Stomach (tissue), 9 donors: ENCODE results near the gene VMO1. TPM values are rescaled to one million over a fixed set of nuclear protein-coding genes. Genes with fewer than 3 reads are reported as not detected.

Source experiments
- DNase-seq, 2 donors: peaks; one replicate each; pipeline versions ENCODE4 v3.0.0 to v3.0.0-alpha.2; 2013 to 2019
- H3K27ac ChIP-seq, 5 donors: fragments of 200-600 bp in 4 of 5; sonication (generic) in 4 of 5; one replicate each; pipeline ENCODE4 v1.5.1; 2013 to 2019; ENCODE audit warnings: mild to moderate bottlenecking in 1 of 5, moderate library complexity in 1 of 5
- H3K27me3 ChIP-seq, 3 donors: fragments of 200-600 bp; sonication (generic); one replicate each; pipeline ENCODE4 v1.5.1; 2017 to 2019; ENCODE audit warnings: mixed run types in 1 of 3
- H3K36me3 ChIP-seq, 4 donors: fragments of 200-600 bp; sonication (generic); 1 replicate in 3 of 4; 2 replicates in 1 of 4; pipeline ENCODE4 v1.5.1; 2016 to 2019
- H3K4me1 ChIP-seq, 4 donors: fragments of 200-600 bp; sonication (generic); one replicate each; pipeline ENCODE4 v1.5.1; 2016 to 2019
- H3K4me3 ChIP-seq, 4 donors: fragments of 200-600 bp; sonication (generic) in 3 of 4; one replicate each; pipeline ENCODE4 v1.5.1; 2016 to 2019; ENCODE audit warnings: mild to moderate bottlenecking in 1 of 4
- H3K9me3 ChIP-seq, 4 donors: fragments of 200-600 bp; sonication (generic); one replicate each; pipeline ENCODE4 v1.5.1; 2016 to 2019
- CTCF ChIP-seq, 7 experiments: fragments of 450-650 bp in 4 of 7; fragments of 200-600 bp in 3 of 7; sonication (generic) in 3 of 7; IDR thresholded peaks; one replicate each; pipeline ENCODE4 v1.5.1; 2016 to 2019; ENCODE audit warnings: antibody characterized with exemption in 7 of 7, control low read depth in 2 of 7, mild to moderate bottlenecking in 1 of 7
- POLR2A ChIP-seq, 4 donors: fragments of 450-650 bp; IDR thresholded peaks; one replicate each; pipeline ENCODE4 v1.6.1; 2016; ENCODE audit warnings: antibody characterized with exemption in 4 of 4, control low read depth in 2 of 4, mild to moderate bottlenecking in 1 of 4, moderate library complexity in 1 of 4
- POLR2AphosphoS5 ChIP-seq, 3 donors: sonication (generic); formaldehyde crosslinking; IDR thresholded peaks; one replicate each; pipeline ENCODE4 v1.6.1; 2016; ENCODE audit warnings: antibody characterized with exemption in 3 of 3
- WGBS, 5 donors: extraction: QIAGEN DNeasy Blood & Tissue Kit in 3 of 5; methylation state at CpG; one replicate each; pipeline versions ENCODE4 v1.1.5 to v1.1.7; 2013 to 2018; 5-methylcytosine and 5-hydroxymethylcytosine counted together
- intact Hi-C: fragments of 100-400 bp; cut with DNase I; formaldehyde crosslinking; loops from one replicate; pipeline ENCODE4 v1.15.1; 2023; ENCODE audit warnings: low total_unique reads
- polyA plus RNA-seq, 3 donors: library from polyadenylated mRNA; stranded (reverse); fragments of 200-250 nt; gene quantifications; one replicate each; pipeline ENCODE4 v1.2.3, GENCODE V29; 2013
- total RNA-seq, 5 donors: library from RNA; depleted of rRNA; stranded (reverse); fragments of >200 nt; gene quantifications; one replicate each; pipeline versions ENCODE4 v1.1.0 to v1.2.3, GENCODE V29; 2014 to 2016
- donor health status: healthy with polysubstance abuse.
- donor health status: Bipolar disorder and iron deficiency.
- donor health status: healthy.

VMO1 gene
- total and polyA plus RNA-seq, 8 donors = 1.4 to 3.0 (median 2.3) TPM; not detected in 3

GRCh38 chr17:4735876-4736651 is 50.1 kb downstream of the VMO1 start:
- peaks cover 0 to 6% (median 0%) of the 10 kb centered on the region in 3 donors for H3K27me3 ChIP-seq
- peaks cover 9 to 28% (median 22%) of the 10 kb centered on the region in 4 donors for H3K36me3 ChIP-seq
- peak in 1 of 3 donors; percentile 38 for TF ChIP-seq POLR2AphosphoS5 (IDR thresholded peaks at IDR 0.05)
- TF ChIP-seq POLR2A (IDR thresholded peaks at IDR 0.05) = no peak
- TF ChIP-seq CTCF (IDR thresholded peaks at IDR 0.05) = no peak
- H3K4me3 ChIP-seq = no peak overlapping the region
- 71 to 78% (median 75%) methylated on average over 9 of the region's 9 CpGs for WGBS, 5 donors
- no peak for DNase-seq
- H3K27ac ChIP-seq = peak overlapping the region in 3 of 5 donors; percentile 13 to 59 (median 58)
- H3K9me3 ChIP-seq = no peaks in the 10 kb centered on the region
- intact Hi-C loops = loop anchor here (10.0 kb wide), 2 partner anchors 49 to 159 kb away; partner anchors contain the start of genes C17orf107, GLTPD2 and VMO1
- peaks cover 16 to 70% (median 27%) of the 10 kb centered on the region in 4 donors for H3K4me1 ChIP-seq

Other genes with a start within 250 kb of the VMO1 start
- gene MYBBP1A, start 231.0 kb downstream of the VMO1 start, total RNA-seq = 100 to 1,000 TPM in 2 of 5 donors, 10 to 100 TPM in 3; 38.6 to 237 (median 73.2) TPM
- gene MYBBP1A, start 231.0 kb downstream of the VMO1 start, polyA plus RNA-seq = 10 to 100 TPM; 14.1 to 32.2 (median 21.5) TPM
- 100 to 1,000 TPM in 1 of 5 donors, 10 to 100 TPM in 3, 1 to 10 TPM in 1; 5.8 to 147 (median 11.6) TPM for gene GGT6, start 225.8 kb downstream of the VMO1 start, total RNA-seq
- gene GGT6, start 225.8 kb downstream of the VMO1 start, polyA plus RNA-seq = 10 to 100 TPM in 2 of 3 donors, 1 to 10 TPM in 1; 4.4 to 22.2 (median 18.8) TPM
- gene SMTNL2, start 201.8 kb downstream of the VMO1 start, total RNA-seq = 1 to 10 TPM in 2 of 5 donors, not detected in 3; 1.1 to 1.9 TPM
- gene SMTNL2, start 201.8 kb downstream of the VMO1 start, polyA plus RNA-seq = 1 to 10 TPM in 1 of 3 donors, under 1 TPM in 1, not detected in 1; 0.50 to 1.9 TPM
- 1 to 10 TPM in 2 of 5 donors, not detected in 3; 1.2 to 3.1 TPM for gene ALOX15, start 144.7 kb downstream of the VMO1 start, total RNA-seq
- gene ALOX15, start 144.7 kb downstream of the VMO1 start, polyA plus RNA-seq = under 1 TPM in 1 of 3 donors, not detected in 2; 0.03 TPM
- gene PELP1, start 82.2 kb downstream of the VMO1 start, total RNA-seq = 10 to 100 TPM in 4 of 5 donors, 1 to 10 TPM in 1; 8.0 to 75.6 (median 22.4) TPM
- 10 to 100 TPM; 13.1 to 21.7 (median 21.1) TPM for gene PELP1, start 82.2 kb downstream of the VMO1 start, polyA plus RNA-seq
- gene ARRB2, start 75.7 kb downstream of the VMO1 start, total RNA-seq = 100 to 1,000 TPM in 1 of 5 donors, 10 to 100 TPM in 4; 18.7 to 157 (median 36.6) TPM
- gene ARRB2, start 75.7 kb downstream of the VMO1 start, polyA plus RNA-seq = 10 to 100 TPM; 22.2 to 42.6 (median 39.3) TPM
- 10 to 100 TPM in 3 of 5 donors, 1 to 10 TPM in 2; 3.8 to 81.7 (median 22.0) TPM for gene MED11, start 54.9 kb downstream of the VMO1 start, total RNA-seq
- 10 to 100 TPM; 42.2 to 49.9 (median 42.4) TPM for gene MED11, start 54.9 kb downstream of the VMO1 start, polyA plus RNA-seq
- gene ZMYND15, start 46.5 kb downstream of the VMO1 start, total RNA-seq = 1 to 10 TPM in 2 of 5 donors, under 1 TPM in 1, not detected in 2; 0.43 to 3.1 (median 1.5) TPM
- gene ZMYND15, start 46.5 kb downstream of the VMO1 start, polyA plus RNA-seq = 1 to 10 TPM in 2 of 3 donors, not detected in 1; 1.8 to 3.2 TPM
- 10 to 100 TPM; 17.4 to 47.4 (median 30.9) TPM for gene CXCL16, start 46.4 kb downstream of the VMO1 start, total RNA-seq
- 10 to 100 TPM; 13.7 to 37.6 (median 26.6) TPM for gene CXCL16, start 46.4 kb downstream of the VMO1 start, polyA plus RNA-seq
- 100 to 1,000 TPM in 1 of 5 donors, 1 to 10 TPM in 2, not detected in 2; 6.7 to 199 (median 9.5) TPM for gene TM4SF5, start 14.5 kb downstream of the VMO1 start, total RNA-seq
- gene TM4SF5, start 14.5 kb downstream of the VMO1 start, polyA plus RNA-seq = 1 to 10 TPM; 2.3 to 9.1 (median 6.1) TPM
- not detected for gene GLTPD2, start 2.6 kb upstream of the VMO1 start, total RNA-seq
- under 1 TPM in 1 of 3 donors, not detected in 2; 0.15 TPM for gene GLTPD2, start 2.6 kb upstream of the VMO1 start, polyA plus RNA-seq
- gene PSMB6, start 9.8 kb upstream of the VMO1 start, total RNA-seq = 100 to 1,000 TPM in 2 of 5 donors, 10 to 100 TPM in 3; 60.2 to 118 (median 80.5) TPM
- 100 to 1,000 TPM; 187 to 200 (median 187) TPM for gene PSMB6, start 9.8 kb upstream of the VMO1 start, polyA plus RNA-seq
- gene PLD2, start 20.8 kb upstream of the VMO1 start, total RNA-seq = 100 to 1,000 TPM in 2 of 5 donors, 10 to 100 TPM in 3; 14.5 to 123 (median 34.1) TPM
- 10 to 100 TPM; 10.3 to 28.7 (median 10.8) TPM for gene PLD2, start 20.8 kb upstream of the VMO1 start, polyA plus RNA-seq
- gene MINK1, start 47.0 kb upstream of the VMO1 start, total RNA-seq = 100 to 1,000 TPM in 1 of 5 donors, 10 to 100 TPM in 4; 40.9 to 230 (median 49.6) TPM
- 10 to 100 TPM; 24.6 to 57.1 (median 29.8) TPM for gene MINK1, start 47.0 kb upstream of the VMO1 start, polyA plus RNA-seq
- 1 to 10 TPM in 4 of 5 donors, not detected in 1; 1.4 to 6.6 (median 2.9) TPM for gene C17orf107, start 113.2 kb upstream of the VMO1 start, total RNA-seq
- 1 to 10 TPM in 2 of 3 donors, under 1 TPM in 1; 0.75 to 3.2 (median 2.4) TPM for gene C17orf107, start 113.2 kb upstream of the VMO1 start, polyA plus RNA-seq
- 1 to 10 TPM in 1 of 5 donors, under 1 TPM in 1, not detected in 3; 0.45 to 2.0 TPM for gene CHRNE, start 116.7 kb upstream of the VMO1 start, total RNA-seq
- 1 to 10 TPM in 1 of 3 donors, under 1 TPM in 2; 0.43 to 1.2 (median 0.93) TPM for gene CHRNE, start 116.7 kb upstream of the VMO1 start, polyA plus RNA-seq
- gene GP1BA, start 145.9 kb upstream of the VMO1 start, total RNA-seq = not detected
- under 1 TPM in 1 of 3 donors, not detected in 2; 0.05 TPM for gene GP1BA, start 145.9 kb upstream of the VMO1 start, polyA plus RNA-seq
- gene SLC25A11, start 153.7 kb upstream of the VMO1 start, total RNA-seq = 10 to 100 TPM; 25.2 to 73.5 (median 43.2) TPM
- 10 to 100 TPM; 29.1 to 45.6 (median 40.9) TPM for gene SLC25A11, start 153.7 kb upstream of the VMO1 start, polyA plus RNA-seq
- gene RNF167, start 153.9 kb upstream of the VMO1 start, total RNA-seq = 10 to 100 TPM in 4 of 5 donors, 1 to 10 TPM in 1; 8.8 to 57.1 (median 33.9) TPM
- 100 to 1,000 TPM in 2 of 3 donors, 10 to 100 TPM in 1; 73.3 to 134 (median 112) TPM for gene RNF167, start 153.9 kb upstream of the VMO1 start, polyA plus RNA-seq
- gene PFN1, start 162.2 kb upstream of the VMO1 start, total RNA-seq = 100 to 1,000 TPM; 218 to 690 (median 514) TPM
- 100 to 1,000 TPM; 587 to 789 (median 610) TPM for gene PFN1, start 162.2 kb upstream of the VMO1 start, polyA plus RNA-seq
- gene ENO3, start 164.8 kb upstream of the VMO1 start, total RNA-seq = 10 to 100 TPM in 1 of 5 donors, 1 to 10 TPM in 3, not detected in 1; 1.8 to 12.1 (median 5.8) TPM
- gene ENO3, start 164.8 kb upstream of the VMO1 start, polyA plus RNA-seq = 10 to 100 TPM in 1 of 3 donors, 1 to 10 TPM in 2; 6.6 to 11.3 (median 10.0) TPM
- 100 to 1,000 TPM in 1 of 5 donors, 10 to 100 TPM in 4; 17.5 to 133 (median 51.8) TPM for gene SPAG7, start 181.5 kb upstream of the VMO1 start, total RNA-seq
- gene SPAG7, start 181.5 kb upstream of the VMO1 start, polyA plus RNA-seq = 10 to 100 TPM; 76.4 to 85.8 (median 78.5) TPM
- 100 to 1,000 TPM in 2 of 5 donors, 10 to 100 TPM in 2, 1 to 10 TPM in 1; 8.1 to 202 (median 82.1) TPM for gene CAMTA2, start 201.3 kb upstream of the VMO1 start, total RNA-seq
- 10 to 100 TPM; 28.0 to 52.7 (median 41.4) TPM for gene CAMTA2, start 201.3 kb upstream of the VMO1 start, polyA plus RNA-seq
- 1 to 10 TPM in 2 of 5 donors, not detected in 3; 1.3 to 6.1 TPM for gene INCA1, start 211.2 kb upstream of the VMO1 start, total RNA-seq
- gene INCA1, start 211.2 kb upstream of the VMO1 start, polyA plus RNA-seq = 1 to 10 TPM; 1.4 to 2.7 (median 1.6) TPM
- gene KIF1C, start 211.6 kb upstream of the VMO1 start, total RNA-seq = 100 to 1,000 TPM in 2 of 5 donors, 10 to 100 TPM in 3; 47.5 to 334 (median 94.8) TPM
- gene KIF1C, start 211.6 kb upstream of the VMO1 start, polyA plus RNA-seq = 100 to 1,000 TPM in 1 of 3 donors, 10 to 100 TPM in 2; 33.4 to 130 (median 70.3) TPM
- not detected for gene SLC52A1, start 249.1 kb upstream of the VMO1 start, total RNA-seq
- 1 to 10 TPM in 1 of 3 donors, not detected in 2; 1.0 TPM for gene SLC52A1, start 249.1 kb upstream of the VMO1 start, polyA plus RNA-seq